Measurements from ENCODE around the gene TRIP13. TPM values are rescaled to one million over a fixed set of nuclear protein-coding genes. Genes with fewer than 3 reads are reported as not detected.

The TRIP13 gene
- total RNA-seq, 1 experiment from 2014 or later = 80.4 TPM

DNA sequence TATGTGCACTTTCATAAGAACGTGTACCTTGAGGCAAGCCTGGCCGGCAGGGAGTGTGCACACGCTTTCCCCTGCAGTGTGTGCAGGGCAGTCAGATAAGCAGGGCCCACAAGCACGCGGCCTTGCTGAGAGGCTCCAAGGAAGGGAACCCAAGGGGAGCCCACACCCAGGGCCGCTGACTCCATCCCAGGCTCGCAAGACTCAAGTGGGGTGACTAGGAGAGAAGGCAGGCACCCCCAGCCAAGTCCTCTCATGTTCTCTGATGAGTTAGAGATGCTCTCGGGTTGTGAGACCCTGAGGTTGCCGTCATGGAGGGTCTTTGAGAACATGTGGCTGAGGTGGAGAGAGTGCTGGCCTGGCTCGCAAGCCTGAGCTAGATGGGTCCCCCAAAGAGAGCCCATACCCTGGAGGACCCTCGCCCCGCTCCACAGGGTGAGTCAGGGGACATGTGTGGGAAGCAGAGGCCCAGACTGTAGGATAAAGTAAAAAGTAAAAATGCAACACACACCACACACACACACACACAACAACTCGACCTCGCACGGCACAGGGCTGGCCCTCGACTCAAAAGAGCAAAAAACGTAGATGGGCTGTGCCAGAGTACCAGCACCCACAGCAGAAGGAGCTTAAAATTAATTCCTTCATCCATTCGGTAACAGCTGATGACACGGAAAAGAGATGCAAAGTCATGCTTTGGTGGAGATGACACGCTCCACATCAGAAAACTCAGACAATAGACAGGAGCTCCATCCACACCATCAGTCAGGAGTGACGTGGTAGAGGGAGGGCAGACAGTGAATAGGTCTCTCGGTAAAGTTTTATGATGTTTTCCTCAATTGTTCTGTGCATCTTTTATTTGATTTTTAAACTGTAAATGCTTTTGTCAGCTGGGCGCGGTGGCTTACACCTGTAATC is 61.1 kb downstream of the TRIP13 start:
- no peak for DNase-seq (ENCODE audit: low read depth)

DNA sequence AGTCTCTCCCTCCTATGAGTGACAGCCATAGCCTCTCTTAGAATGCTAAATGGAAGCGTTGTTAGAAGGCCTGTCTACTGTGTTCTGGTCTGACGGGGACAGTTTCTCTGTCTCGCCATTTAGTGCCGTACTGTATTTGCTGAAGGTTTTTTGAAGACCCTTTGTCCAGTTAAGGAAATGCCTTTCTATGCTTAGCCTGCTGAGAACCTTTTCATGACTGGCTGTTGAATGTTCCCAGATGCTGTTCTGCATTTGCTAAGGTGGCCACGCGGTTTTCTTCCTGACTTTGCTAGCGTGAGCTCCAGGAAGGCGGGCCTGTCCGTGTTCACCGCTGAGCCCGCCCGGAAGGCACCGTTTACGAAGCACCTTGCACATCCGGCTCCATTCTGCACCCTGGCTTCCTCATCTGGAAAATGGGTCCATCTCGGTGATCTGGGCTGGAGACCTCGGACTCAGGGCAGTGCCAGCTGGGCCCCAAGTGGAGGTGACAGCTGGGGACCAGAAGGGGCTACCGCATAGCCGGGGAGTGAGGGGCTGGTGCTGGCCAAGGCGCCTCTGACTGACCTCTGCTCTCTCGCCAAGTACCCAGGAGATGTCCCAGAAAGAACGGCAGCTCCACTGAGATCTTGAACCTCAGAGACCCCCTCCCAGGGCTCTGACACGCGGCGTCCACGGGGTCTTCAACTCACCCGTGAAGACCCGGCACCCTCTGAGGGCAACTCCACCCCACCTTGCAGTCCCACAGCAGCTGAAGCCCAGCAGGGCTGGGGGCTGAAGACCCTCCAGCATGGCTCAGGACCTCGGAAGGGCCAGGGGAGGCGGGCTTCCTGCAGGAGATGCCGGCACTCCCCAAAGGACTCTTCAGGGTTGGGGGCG is 63.4 kb downstream of the TRIP13 start:
- no peak for DNase-seq (ENCODE audit: low read depth)

DNA sequence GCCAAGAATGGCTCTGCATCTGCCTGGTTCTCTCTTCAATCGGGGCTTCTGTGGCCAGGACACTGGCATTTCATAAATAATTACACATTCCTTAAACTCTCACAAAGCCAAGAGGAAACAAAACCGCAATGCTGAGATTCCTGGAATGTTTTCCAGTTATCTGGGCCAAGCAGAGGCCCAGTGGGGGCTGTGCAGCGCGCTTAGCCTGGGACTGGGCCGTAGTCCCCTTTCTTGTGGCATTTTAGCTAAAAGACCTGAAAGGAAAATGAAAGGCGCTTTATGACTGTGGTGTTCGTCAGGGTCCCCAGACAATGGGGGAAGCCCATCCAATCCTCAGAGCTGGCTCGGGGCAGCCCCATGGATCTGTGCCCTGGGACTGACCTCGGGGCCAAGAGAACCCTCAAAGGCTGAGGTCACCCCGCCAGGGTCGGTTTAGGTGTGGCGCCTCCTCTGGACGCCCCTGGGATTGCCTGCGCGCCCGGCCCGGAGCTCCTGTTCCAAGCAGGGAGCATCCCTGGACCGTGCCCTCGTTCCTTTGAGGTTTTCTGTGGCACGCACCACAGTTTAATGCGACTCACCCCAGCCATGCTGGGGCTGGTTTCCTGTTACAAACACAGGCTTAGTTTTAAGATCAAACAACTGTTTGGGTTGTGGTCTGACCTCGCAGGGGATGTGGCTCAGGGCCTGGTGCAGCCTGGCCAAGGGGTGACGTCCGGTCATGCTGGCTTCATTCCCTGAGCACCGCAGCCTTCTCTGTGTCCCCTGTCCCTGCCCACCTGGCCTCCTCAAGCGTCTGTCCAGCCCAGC is 64.5 kb downstream of the TRIP13 start:
- DNase-seq (ENCODE audit: low read depth) = peak; percentile 99

DNA sequence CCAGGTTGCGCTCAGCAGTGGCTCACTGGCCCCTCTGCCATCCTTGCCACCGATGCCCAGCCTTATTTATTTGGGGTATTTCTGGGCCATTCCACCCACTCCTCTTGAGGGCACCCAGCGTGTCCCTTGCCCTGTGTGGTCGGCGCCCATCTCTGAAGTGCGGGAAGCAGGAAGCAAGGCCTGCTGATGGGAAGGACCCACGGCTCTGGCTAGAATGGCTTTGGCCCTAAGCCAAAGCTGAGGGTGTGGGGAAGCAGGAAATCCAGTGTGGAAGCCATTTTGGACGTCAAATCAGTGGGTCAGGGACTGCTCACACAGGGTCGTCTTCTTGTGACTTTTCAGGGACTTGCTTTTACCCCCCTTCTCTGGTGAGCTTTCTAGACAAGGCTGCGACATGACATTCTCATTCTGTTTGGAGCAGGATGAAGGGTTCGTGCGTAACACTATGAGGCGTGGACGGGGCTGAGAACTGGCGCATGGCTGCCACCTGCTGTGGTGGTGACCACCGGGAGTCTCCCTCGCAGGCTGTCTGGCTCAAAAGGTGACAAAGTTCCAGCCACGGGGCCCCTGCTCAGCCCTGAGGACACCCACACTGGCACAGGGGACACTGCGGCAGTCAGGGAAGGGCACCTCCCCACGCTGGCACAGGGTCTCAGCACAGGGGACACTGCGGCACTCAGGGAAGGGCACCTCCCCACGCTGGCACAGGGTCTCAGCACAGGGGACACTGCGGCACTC is 65.2 kb downstream of the TRIP13 start:
- DNase-seq (ENCODE audit: low read depth) = no peak

DNA sequence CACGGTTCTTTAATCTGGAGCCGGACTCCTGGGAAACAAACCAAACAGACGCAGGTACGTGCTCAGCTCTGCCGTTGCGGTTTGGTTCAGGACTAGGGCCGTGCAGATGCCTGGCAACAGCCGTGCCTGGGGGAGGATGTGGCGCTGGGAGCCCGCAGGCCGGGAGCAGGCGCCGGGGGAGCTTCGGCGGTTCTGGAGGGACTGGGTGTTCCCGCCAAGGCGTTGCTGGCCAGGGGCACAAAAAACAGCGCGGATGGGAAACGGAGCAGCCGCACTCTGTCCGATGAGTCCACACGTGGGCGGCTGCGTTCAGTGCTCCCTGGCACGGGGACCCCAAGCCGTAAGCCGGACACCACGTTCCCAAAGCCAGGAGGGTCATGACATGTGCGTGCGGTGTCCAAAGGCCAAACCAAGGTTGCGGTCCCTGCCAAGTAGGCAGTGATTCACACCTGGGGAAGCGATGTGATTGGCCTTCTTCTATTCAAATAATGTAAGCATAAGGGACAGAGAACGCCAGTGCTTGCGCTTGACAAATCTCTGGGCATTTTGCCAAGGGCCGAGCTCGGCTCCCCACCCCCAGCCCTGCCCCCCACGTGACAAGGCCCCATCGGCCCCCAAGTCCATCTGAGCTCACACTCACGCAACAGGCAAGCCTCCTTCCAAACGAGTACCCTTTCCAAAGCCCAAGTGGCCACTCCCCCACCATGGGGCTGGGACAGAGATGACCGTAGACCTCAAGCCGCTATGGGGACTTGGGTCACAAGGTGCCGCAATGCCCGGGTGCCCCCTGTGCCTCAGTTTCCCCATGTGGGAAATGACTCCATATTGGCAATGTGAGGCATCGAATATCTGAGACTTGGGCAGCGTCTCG is 66.3 kb downstream of the TRIP13 start:
- DNase-seq (ENCODE audit: low read depth) = peak; percentile 100

DNA sequence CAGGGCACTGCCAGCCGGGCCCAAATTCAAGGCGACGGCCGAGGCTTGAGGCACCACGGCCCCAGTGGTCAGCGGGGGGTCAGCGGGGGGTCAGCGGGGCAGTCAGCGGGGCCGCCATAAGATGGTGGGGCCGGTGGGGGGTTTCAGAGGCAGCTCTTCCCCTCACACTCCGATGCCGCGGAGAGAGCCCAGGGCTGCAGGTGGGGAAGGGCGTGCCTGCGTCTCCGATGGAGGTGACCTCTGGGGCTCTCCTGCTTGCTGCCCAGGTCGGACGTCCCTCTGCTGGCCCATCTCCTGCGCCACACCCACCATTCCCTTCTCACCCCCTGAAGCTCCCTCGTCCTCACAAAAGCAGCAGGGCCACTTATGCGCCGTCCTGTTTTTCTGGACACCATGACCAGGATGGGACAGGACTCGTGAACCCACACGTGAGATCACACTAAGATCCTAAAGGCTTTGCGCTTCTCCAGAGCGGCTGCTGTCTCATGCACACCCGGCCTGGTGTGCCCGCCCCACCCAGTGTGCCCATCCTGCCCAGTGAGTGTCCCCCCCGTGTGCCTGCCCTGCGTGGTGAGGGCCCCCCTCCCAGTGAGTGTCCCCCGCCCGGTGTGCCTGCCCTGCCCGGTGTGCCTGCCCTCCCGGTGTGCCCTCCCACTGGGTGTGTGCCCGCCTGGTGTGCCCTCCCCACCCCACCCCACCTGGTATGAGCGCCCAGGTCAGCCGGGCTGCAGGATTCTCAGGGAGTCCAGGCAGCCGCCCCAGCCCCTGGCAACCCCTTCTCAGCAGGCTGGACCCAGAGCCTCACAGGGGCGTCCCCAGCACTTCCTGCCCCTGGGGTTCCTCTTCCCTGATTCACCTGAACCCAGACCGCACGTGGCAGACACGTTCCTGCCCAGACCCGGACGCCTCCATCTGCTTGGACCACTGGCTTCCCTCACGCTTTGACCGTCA is 67.2 kb downstream of the TRIP13 start:
- DNase-seq (ENCODE audit: low read depth) = no peak

DNA sequence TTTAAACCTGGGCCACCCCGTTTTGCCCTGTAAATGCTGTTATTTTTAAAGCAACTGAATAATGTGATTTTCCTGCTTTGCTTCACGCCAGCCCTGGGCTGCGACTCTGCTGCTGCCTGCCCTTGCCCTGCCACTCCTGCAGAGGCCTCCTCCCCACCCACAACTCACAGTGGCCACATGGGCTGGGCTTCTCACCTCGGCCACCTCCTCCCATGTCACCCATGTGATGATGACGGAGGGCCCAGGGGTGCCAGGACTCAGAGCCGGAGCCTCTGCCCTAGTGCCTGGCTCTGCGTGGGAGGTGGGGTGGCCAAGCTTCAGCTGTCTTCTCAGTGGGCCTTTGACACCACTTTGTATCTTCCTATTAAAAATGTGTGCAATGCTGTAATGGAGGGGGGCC is 67.9 kb downstream of the TRIP13 start:
- DNase-seq (ENCODE audit: low read depth) = no peak

DNA sequence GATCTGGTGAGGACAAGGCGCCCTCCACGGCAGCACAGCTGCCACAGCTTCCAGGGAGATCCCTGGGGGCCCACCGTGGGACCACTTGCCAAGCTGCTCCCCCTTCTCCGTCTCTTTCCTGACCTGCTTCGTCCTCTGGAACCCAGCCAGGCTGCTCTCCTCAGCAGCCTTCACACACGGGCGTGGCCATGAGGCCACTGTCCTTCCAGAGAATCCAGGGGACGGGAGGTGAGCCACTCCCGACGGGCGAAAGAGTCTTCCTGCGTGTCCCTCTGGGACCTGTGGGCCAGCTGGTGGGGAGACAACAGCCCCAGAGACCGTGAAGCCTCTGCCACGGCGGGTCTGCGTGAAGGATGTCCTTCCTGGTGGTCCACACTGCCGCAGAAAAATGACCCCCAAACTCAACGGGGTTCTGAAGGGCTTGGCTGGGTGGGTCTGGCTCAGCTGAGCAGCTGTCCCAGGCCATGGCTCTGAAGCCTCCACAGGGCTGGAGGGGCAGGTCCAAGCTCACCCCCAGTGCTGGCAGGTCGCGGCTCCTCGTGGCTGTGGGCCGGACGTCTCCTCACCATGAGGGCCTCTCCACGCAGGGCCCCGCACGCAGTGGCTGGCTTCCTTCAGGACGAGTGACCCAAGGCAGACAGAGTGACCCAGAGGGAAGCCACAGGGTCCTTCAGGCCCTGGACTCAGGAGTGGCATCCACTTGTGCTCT is 68.5 kb downstream of the TRIP13 start:
- DNase-seq (ENCODE audit: low read depth) = no peak

DNA sequence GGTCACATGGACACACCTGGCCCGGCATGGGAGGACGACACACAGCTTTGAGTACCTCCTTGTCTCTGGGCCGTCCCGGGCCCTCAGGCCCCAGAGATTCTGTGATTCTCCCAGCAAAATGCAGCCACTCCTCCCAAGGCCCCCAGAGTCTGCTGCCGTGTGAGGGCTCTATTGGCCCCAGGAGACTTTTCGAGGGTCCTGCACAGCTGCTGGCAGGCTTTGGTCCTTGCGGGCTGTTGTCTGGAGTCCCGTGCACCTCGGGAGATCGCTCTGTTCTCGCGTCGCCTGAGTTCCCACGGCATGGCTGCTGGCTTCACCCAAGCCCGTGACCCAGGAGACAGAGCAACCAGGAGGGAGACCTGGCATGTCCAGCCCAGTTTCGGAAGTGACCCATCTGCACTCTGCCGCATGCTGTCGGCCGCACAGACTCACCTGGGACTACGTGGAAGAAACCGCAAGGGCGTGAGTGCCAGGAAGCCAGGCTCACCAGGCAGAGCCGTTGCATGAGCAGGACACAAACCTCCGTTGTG is 69.1 kb downstream of the TRIP13 start:
- no peak for DNase-seq (ENCODE audit: low read depth)

DNA sequence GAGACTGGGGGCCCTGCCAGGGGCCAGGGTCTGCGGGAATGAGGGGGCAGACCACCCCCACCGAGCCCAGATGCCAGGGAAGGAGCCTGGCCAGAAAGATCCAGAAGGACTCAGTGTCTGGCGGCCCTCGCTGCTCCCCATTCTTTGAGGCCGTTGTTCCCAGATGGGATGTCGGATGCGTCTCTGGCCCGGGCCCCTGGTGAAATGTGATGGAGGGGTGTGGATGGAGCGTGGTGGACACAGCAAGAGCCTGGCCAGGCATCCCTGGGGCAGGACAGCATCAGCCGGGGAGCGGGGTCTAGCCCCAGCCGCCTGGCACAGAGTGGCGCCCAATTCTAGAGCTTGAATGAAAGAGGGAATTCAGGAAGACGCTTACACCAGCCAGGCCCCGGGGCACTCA is 69.7 kb downstream of the TRIP13 start:
- no peak for DNase-seq (ENCODE audit: low read depth)

DNA sequence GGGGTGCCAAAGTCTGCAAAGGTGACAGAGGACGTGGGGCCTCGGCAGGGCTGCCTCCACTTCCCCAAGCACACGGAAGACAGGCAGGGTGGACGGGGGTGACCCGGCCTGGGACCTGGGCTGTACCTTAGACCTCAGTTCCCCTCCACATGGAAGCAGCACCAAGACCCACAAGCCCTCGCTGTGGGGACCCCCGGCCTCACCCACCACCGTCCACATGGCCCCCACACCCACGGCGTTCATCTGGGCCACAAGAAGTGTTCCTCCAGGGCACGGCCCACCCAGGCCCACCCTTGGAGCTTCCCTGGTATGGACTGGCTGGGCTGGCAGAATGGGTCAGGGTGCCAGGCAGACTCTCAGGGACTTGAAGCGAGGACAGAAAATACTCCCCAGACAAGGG is 70.1 kb downstream of the TRIP13 start:
- no peak for DNase-seq (ENCODE audit: low read depth)

DNA sequence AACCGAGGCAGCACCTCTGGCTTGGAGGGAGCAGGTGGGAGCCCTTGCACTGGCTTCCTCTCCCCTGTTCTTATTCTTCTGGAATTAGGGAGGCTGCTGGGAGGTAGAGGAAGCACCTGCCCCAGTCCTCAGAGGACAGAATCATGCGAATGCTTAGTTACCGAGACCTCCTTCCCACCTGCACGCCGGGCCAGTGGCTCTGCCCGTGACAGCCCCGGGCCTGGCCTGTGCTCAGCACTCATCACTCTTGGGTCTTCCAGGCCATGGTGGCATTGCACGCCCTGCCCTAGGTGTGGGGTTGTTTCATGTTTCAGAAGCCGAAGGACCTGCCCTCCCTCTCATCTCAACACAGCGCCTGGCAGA is 70.6 kb downstream of the TRIP13 start:
- no peak for DNase-seq (ENCODE audit: low read depth)

DNA sequence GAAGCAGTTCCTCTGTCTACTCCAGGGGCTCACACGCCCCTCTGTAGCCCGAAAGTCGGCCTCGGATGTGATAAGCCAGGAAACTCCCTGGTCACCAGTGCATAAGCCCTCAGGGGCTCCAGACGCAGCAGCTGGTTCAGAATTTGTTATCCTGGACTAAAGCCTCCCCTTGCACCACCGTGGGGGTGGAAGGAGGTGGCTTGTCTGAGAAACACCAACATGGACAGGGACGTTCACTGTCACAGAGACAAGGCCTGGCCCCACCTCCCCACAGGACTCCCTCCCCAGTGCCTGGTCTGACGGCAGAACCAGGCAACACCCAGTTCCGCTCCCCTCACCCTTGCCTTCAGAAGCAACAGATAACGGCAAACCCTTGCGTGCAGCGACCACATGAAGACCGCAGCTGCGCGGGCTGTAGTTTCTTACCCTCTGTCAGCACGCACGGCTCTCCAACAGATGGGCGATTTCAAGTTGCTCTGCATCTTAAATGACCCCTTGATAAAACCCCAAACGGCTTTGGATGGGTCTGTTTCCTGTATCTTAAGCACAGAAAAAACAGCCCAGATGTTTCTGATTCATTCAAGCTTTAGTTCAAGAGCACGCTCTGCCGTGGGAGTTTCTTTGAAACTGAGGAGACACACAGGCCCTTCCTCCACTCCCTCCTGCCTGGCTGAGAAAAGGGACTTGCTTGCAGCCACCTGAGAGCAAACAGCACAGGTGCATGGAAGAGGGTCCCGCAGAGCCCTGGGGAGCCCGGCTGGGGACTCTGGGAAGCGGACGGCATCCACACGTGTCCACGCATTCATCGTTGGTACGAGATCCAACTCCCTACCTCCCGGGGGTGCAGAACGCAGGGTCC is 71.2 kb downstream of the TRIP13 start:
- peak; percentile 100 for DNase-seq (ENCODE audit: low read depth)

DNA sequence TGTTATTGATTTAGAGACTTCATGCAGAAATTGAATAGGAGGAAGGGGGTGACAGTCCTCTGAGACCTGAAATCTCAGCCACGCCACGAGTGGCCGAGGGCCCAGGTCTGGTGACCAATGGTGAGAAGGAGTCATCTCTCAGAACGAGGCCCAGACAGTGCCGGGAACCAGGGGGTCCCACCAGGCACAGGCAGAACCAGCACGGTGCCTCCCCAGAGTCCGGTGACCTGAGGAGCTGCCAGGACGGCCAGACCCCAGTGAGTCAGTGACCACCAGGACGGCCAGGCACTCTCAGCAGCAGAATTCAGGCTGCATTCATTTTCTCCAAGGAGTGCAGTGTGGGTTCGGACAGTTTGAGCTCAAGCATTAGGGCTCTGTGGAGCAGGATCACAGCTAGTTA is 72.1 kb downstream of the TRIP13 start:
- peak; percentile 72 for DNase-seq (ENCODE audit: low read depth)

DNA sequence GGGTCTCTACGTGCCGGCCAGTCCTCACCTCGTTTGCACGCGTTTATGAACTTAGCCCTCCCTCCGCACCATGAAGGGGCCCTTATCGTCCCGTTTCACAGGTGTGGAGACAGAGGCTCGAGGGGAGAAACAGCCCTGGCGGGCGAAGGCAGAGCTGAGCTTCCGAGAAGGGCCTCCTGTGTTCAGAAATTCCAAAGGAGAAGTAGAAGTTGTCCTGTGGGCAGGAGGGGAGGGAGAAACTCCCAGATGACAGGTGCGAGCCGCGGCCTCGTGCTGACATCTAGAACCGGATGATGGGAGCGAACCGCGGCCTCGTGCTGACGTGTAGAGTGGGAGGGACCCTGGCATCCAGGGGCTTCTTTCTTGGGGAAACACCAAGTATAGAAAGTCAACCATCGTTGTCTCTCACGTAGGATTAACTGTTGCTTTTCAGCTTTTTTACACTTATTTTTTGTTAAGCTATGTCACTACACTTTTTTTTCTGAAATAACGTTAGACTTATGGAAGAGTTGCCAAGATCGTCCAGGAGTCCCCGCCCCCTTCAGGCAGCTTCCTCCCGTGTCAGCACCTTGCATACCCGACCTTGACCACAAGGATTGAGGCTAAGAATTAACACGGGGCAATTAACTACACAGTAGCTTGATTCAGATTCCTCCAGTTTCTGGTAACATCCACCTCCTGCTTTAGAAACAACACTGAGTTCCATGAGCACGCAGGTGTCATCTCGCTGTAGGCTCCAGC is 73.1 kb downstream of the TRIP13 start:
- no peak for DNase-seq (ENCODE audit: low read depth)

DNA sequence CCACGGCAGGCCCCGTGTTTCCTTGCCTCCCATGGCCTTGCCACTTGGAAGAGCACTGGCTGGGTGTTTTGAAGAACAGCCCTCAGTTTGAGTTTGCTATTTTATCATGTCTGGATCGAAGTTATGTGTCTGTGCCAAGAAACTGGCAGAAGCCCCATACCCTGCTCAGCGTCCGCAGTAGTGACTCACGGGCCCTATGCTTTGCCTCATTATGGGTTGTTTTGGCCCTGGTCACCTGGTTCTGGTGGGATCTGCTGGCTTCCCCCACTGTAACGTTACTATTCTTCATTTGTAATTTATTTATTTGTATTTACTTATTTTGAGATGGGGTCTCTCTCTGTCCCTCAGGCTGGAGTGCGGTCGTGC is 73.6 kb downstream of the TRIP13 start:
- peak; percentile 56 for DNase-seq (ENCODE audit: low read depth)

DNA sequence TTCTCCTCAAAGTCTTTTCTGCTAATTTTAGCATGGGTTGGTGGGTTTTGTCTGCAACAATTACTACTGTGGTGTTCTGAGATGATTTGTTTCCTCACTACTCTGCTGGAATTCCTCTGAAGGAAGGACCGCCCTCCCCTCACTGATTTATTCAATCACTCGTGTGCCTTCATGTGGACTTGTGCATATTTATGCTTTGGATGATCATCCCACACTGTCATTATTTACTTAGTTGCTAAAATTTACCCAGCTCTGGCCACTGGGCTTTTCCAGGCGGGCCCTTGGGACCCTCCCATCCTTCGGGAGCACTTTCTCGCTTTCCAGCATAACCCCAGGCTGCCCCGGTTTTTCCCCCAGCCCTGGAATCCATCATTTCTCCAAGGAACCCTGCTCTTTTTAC is 74.3 kb downstream of the TRIP13 start:
- DNase-seq (ENCODE audit: low read depth) = no peak

Measured in RPMI7951 (cell line).